ENCODE results near the gene TSPAN13.
A peak's percentile ranks its signal among the peaks of the same experiment; 100 is the strongest.

The TSPAN13 gene

DNA sequence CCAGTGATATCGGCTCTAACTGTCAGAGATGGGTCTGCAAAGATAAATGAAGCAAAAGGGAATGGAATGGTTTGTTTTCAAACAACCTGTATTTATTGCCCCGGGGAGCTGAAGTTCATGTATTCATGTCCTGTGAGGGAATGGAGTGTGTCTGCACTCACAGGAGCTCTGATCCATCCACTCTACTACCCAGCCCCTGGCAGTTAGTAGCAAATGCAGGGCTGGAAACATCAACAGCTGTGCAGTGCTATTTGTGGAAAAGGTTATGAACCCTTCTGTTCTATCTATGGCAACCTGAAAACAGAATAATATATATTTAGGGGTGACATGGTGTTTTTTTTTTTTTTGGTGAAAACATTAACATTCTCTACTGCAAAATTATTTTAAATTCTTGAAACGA lies 41.4 kb downstream of the TSPAN13 start:
- TF ChIP-seq, protein P1, sequence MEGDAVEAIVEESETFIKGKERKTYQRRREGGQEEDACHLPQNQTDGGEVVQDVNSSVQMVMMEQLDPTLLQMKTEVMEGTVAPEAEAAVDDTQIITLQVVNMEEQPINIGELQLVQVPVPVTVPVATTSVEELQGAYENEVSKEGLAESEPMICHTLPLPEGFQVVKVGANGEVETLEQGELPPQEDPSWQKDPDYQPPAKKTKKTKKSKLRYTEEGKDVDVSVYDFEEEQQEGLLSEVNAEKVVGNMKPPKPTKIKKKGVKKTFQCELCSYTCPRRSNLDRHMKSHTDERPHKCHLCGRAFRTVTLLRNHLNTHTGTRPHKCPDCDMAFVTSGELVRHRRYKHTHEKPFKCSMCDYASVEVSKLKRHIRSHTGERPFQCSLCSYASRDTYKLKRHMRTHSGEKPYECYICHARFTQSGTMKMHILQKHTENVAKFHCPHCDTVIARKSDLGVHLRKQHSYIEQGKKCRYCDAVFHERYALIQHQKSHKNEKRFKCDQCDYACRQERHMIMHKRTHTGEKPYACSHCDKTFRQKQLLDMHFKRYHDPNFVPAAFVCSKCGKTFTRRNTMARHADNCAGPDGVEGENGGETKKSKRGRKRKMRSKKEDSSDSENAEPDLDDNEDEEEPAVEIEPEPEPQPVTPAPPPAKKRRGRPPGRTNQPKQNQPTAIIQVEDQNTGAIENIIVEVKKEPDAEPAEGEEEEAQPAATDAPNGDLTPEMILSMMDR (conservative IDR thresholded peaks at IDR 0.05; ENCODE audit: low read length): no peak

DNA sequence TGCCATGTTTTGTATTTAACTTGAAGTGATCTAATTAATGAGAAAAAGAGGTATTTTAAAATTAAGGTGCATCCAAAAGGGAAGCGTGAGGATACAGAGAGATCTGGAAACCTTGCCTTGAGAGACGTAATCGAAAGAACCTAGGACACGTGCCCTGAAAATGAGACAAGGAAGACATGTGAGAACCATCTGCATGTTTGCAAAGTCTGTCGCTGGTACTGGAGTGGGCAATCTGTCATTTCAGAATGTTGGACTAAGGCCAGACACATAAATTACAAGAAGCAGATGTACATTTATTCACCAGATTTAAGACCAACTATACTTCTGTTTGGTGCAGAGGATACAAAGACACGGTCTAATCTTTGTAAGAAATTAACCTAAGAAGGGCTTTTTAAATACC lies 42.1 kb downstream of the TSPAN13 start:
- DNase-seq (ENCODE audit: low read depth): no peak
- TF ChIP-seq, protein P1 (conservative IDR thresholded peaks at IDR 0.05; ENCODE audit: low read length): no peak
- no peak overlapping the region for H3K4me3 ChIP-seq (ENCODE audit: low read length)

More for the DNA sequence above, 41.4 kb downstream of the TSPAN13 start:
- no peak overlapping the region for H3K4me3 ChIP-seq (ENCODE audit: low read length)
- DNase-seq (ENCODE audit: low read depth): no peak

DNA sequence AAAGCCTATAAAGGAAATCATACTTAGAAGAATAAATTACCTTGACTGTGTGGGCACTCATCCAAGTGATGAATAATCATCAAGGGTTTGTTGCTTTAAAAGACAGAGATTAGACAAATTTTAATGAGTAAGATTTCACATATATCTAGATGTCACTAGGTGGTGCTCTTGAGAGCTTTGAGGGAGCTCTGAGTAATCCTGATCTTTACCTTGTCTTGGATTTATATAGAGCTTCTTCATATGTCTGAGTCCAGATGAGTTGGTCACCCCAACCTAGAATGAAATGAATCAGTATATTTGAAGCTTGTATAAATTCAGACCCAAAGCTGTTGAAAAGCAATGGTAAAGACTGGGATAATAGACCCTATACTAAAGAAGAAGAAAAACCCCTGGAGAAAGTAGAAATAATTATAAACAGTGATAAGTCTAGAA lies 47.6 kb downstream of the TSPAN13 start:
- TF ChIP-seq, protein P1 (conservative IDR thresholded peaks at IDR 0.05; ENCODE audit: low read length): peak; percentile 70
- H3K4me3 ChIP-seq (ENCODE audit: low read length): no peak overlapping the region
- peak; percentile 60 for DNase-seq (ENCODE audit: low read depth)

DNA sequence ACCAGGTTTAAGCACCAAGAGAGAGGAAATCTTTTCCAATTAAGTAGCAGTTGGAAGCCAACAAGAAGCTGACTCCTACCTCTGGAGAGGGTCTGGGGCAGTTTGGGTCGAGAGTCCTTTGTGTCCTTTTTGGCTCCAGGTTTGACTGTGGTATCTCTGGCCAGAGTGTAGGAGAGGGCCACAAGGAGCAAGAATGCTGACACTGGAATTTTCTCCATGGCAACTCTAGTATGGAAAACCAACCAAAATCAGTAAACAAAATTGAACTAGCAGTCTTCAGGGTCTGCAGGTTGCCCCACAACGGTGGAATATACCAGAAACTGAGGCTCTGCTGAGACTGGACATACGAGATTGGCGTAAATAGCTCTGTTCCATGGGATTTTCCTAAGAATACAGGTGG lies 48.0 kb downstream of the TSPAN13 start:
- H3K4me3 ChIP-seq (ENCODE audit: low read length): no peak overlapping the region
- DNase-seq (ENCODE audit: low read depth): no peak

DNA sequence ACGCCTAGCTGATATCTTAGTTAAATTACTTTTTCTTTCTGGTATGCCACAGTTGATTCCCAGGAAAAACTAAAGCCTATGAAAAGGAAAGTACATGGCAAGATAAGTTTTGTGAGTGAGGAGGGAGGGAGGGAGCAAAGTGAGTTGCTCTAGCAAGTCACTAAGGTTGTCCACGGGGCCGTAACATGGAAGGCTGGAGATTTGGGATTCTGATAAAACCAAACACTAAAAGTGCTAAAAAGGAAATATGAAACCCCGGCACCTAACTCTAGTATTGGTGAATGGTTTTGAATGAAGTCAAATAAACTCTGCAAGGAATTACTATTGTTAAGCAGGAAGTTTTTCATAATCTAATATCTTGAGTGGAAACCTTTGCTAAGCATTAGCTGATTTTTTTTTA lies 49.6 kb downstream of the TSPAN13 start:
- no peak overlapping the region for H3K4me3 ChIP-seq (ENCODE audit: low read length)
- TF ChIP-seq, protein P1 (conservative IDR thresholded peaks at IDR 0.05; ENCODE audit: low read length): no peak
- no peak for DNase-seq (ENCODE audit: low read depth)

More for the DNA sequence above, 48.0 kb downstream of the TSPAN13 start:
- TF ChIP-seq, protein P1 (conservative IDR thresholded peaks at IDR 0.05; ENCODE audit: low read length): no peak

DNA sequence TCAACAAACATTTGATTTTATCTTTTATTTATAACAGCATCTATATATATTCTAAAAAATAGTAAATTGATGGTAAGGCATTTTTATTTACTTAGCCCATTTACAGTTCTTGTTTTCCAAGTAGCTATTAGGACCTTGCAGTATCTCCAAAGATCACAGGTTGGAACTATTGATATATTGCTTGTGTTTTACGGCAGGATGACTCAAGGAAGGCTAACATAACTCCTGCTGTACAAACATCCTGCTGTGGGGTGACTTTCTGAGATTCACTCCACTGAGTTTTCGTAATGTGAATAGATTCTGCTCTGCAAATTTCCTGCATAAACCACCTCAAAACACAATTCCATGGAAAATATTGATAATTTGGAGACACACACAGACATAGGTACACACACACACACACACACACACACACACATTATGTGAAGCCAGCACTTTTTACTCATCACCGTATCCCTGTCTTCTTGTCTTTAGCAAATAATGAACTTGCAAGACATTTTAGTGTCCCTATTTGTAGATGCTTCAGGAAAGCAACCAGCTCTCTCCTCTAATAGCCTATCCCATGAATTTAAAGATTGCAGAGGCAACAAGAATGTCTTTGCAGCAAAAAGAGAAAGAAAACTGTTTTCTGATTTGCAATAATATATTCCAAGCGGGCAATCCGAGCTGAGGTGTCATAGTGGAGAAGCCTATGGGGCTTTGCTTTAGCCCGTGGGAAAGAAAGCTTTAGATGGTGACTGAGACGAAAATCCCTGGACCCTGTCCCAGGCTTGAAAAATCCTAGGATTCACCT lies 50.5 kb downstream of the TSPAN13 start:
- H3K4me3 ChIP-seq (ENCODE audit: low read length): no peak overlapping the region
- no peak for DNase-seq (ENCODE audit: low read depth)

More for the DNA sequence above, 50.5 kb downstream of the TSPAN13 start:
- TF ChIP-seq, protein P1 (conservative IDR thresholded peaks at IDR 0.05; ENCODE audit: low read length): no peak

Data from AG10803 (cell line).